ENCODE measurements around the gene CLNS1A. TPM values are rescaled to one million over a fixed set of nuclear protein-coding genes. Genes with fewer than 3 reads are reported as not detected.
A peak's percentile ranks its signal among the peaks of the same experiment; 100 is the strongest.

The CLNS1A gene
- polyA plus RNA-seq, 1 experiment, result 91.6 TPM

DNA sequence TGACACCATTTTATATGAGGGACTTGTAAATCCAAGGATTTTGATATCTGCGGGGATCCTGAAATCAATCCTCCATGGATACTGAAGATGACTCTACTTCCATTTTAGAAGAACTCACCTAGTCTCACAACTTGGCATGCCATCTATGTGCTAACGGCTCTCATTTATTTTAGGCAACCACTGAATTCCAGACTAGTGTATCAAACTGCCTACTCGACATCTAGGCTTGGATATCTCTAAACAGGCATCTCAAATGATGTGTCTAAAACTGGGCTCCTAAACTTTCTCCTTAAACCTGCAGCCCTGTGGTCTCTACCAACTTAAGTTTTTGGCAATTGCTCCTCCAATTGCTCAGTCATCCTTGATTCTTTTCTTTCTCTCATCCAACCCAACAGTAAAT is 31.2 kb upstream of the CLNS1A start:
- no peak for TF ChIP-seq CTCF (IDR thresholded peaks at IDR 0.05; ENCODE audit: insufficient read depth, low read depth, low read length)
- Histone ChIP-seq H3K4me3 (ENCODE audit: low read depth, low read length) (no peak overlapping the region), H3K27me3 (ENCODE audit: control insufficient read depth, insufficient read depth, low read length) (no peaks in the 10 kb centered on the region), H3K36me3 (ENCODE audit: control insufficient read depth, insufficient read depth, low read length) (peaks cover 5% of the 10 kb centered on the region; the same call in 1 of the 2 replicates)
- ChIA-PET POLR2A (no interaction called here), CTCF (no interaction called here)
- DNase-seq (ENCODE audit: low read depth), result no peak

DNA sequence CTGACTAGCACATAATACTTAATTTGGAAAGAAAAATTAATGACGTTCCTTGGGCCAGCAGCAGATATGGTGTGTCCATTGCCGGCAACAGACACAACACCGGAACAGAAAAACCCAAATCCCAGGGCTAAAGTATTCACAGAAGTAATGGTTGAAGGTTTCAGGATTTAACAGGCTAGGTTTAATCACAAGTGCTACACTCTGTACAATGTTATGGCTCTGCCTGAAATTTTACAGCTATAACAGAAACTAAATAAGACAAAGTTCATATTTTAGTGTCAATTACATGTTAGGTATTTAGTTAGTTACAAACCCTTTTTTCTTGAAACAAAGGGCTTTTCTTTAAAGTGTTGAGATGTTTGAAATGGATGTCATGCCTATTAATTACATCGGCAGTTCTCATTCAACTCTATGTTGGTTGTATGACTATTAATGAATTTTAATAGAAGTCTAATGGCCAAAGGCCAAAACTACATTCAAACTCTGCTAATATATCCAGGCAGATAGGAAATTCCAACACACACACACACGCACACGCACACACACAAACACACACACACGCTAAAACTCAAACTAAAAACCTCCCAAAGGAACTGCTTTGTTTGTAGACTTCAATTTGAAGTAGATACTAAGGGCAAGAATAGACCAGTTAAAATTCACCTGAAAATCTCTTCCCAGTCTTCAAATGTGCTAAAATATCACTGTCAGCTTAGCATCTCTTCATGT is 27.8 kb upstream of the CLNS1A start:
- DNase-seq (ENCODE audit: low read depth), result no peak
- CTCF ChIA-PET, result no interaction called here
- Histone ChIP-seq H3K4me3 (ENCODE audit: low read depth, low read length) (no peak overlapping the region), H3K36me3 (ENCODE audit: control insufficient read depth, insufficient read depth, low read length) (peaks cover 3% of the 10 kb centered on the region; the same call in 1 of the 2 replicates), H3K27me3 (ENCODE audit: control insufficient read depth, insufficient read depth, low read length) (no peaks in the 10 kb centered on the region)
- no peak for TF ChIP-seq CTCF (IDR thresholded peaks at IDR 0.05; ENCODE audit: insufficient read depth, low read depth, low read length)
- POLR2A ChIA-PET, result no interaction called here

- TF ChIP-seq CTCF (IDR thresholded peaks at IDR 0.05; ENCODE audit: insufficient read depth, low read depth, low read length), result no peak
- CTCF ChIA-PET, result interaction anchor here (1.4 kb wide), 2 partner anchors 9 to 12 kb away, joined by 3 read pairs; no protein-coding TSS in a partner anchor
Measured at GRCh38 chr11:77661670-77662069, 24.1 kb upstream of the CLNS1A start.

DNA sequence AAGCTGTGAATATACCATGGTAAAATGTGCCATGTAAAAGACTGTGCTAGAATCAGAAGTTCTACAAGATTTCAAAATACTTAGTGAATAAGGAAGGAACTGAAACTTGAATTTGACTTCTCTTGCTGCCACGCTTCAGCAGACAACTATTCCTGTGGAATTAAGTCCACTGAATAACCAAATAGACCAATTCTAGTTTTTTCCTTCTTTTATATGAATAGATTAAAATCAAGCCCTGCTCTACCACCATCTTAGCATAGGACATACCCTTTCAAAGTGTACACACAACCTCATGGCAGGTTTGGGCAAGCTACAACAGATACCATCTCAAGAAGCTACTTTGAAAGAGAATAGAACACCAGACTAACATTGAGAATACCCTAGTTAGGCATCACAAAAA is 23.4 kb upstream of the CLNS1A start:
- POLR2A ChIA-PET, result no interaction called here
- Histone ChIP-seq H3K36me3 (ENCODE audit: control insufficient read depth, insufficient read depth, low read length) (no peaks in the 10 kb centered on the region), H3K27me3 (ENCODE audit: control insufficient read depth, insufficient read depth, low read length) (no peaks in the 10 kb centered on the region), H3K4me3 (ENCODE audit: low read depth, low read length) (no peak overlapping the region)
- no peak for TF ChIP-seq CTCF (IDR thresholded peaks at IDR 0.05; ENCODE audit: insufficient read depth, low read depth, low read length)
- no peak for DNase-seq (ENCODE audit: low read depth)
- CTCF ChIA-PET, result interaction anchor here (1.4 to 1.7 kb wide), 2 partner anchors 10 to 27 kb away, joined by 3 to 6 read pairs; no protein-coding TSS in a partner anchor

More at GRCh38 chr11:77661670-77662069, 24.1 kb upstream of the CLNS1A start:
- POLR2A ChIA-PET, result no interaction called here
- no peak overlapping the region for H3K4me3 ChIP-seq (ENCODE audit: low read depth, low read length)
- DNase-seq (ENCODE audit: low read depth), result no peak
- no peaks in the 10 kb centered on the region for H3K36me3 ChIP-seq (ENCODE audit: control insufficient read depth, insufficient read depth, low read length)
- no peaks in the 10 kb centered on the region for H3K27me3 ChIP-seq (ENCODE audit: control insufficient read depth, insufficient read depth, low read length)

GRCh38 chr11:77658213-77659013 is 20.8 kb upstream of the CLNS1A start:
- no peak for TF ChIP-seq CTCF (IDR thresholded peaks at IDR 0.05; ENCODE audit: insufficient read depth, low read depth, low read length)
- ChIA-PET CTCF (interaction anchor here (0.7 to 1.2 kb wide), 2 partner anchors 39 to 386 kb away, joined by 3 to 4 read pairs; no protein-coding TSS in a partner anchor), POLR2A (interaction anchor here (0.6 kb wide), 1 partner anchor 331 kb away, joined by 5 read pairs; no protein-coding TSS in a partner anchor)
- peak; percentile 39 for DNase-seq (ENCODE audit: low read depth)
- H3K36me3 ChIP-seq (ENCODE audit: control insufficient read depth, insufficient read depth, low read length), result no peaks in the 10 kb centered on the region
- no peak overlapping the region for H3K4me3 ChIP-seq (ENCODE audit: low read depth, low read length)
- H3K27me3 ChIP-seq (ENCODE audit: control insufficient read depth, insufficient read depth, low read length), result no peaks in the 10 kb centered on the region

Measured in BJ (cell line).